RWPE2 (cell line): Measurements from ENCODE around the gene PTPN23.
A peak's percentile ranks its signal among the peaks of the same experiment; 100 is the strongest.

Experiments
- ATAC-seq: fragments of 200-7000 bp; cut with Tn5 transposase; 3 replicates; pipeline ENCODE4 v1.9.1; 2021; ENCODE audit warnings: low read depth
- DNase-seq: peaks from one replicate; pipeline ENCODE4 v3.0.0-alpha.2; 2020; ENCODE audit warnings: low spot score
- H3K27ac ChIP-seq: fragments of 450-650 bp; 2 replicates; pipeline ENCODE4 v1.5.1; 2017; ENCODE audit warnings: mild to moderate bottlenecking; ENCODE audit not compliant: poor library complexity, severe bottlenecking
- H3K27me3 ChIP-seq: fragments of 250-450 bp; sonication (Bioruptor Pico); 2 replicates; pipeline ENCODE4 v1.5.1; 2021; ENCODE audit warnings: mild to moderate bottlenecking, moderate library complexity; ENCODE audit not compliant: insufficient read depth, poor library complexity, severe bottlenecking
- H3K36me3 ChIP-seq: fragments of 250-450 bp; sonication (Bioruptor Pico); 2 replicates; pipeline ENCODE4 v1.5.1; 2020; ENCODE audit warnings: low read depth, mild to moderate bottlenecking, moderate library complexity
- H3K4me1 ChIP-seq: fragments of 250-450 bp; sonication (Bioruptor Pico); 2 replicates; pipeline ENCODE4 v1.5.1; 2021; ENCODE audit warnings: mild to moderate bottlenecking, moderate library complexity; ENCODE audit not compliant: insufficient read depth, poor library complexity, severe bottlenecking
- H3K4me3 ChIP-seq: fragments of 250-450 bp; sonication (Bioruptor Pico); 2 replicates; pipeline ENCODE4 v1.5.1; 2021; ENCODE audit warnings: mild to moderate bottlenecking, moderate library complexity; ENCODE audit not compliant: severe bottlenecking
- H3K9me3 ChIP-seq: fragments of 250-450 bp; sonication (Bioruptor Pico); 2 replicates; pipeline ENCODE4 v1.5.1; 2021; ENCODE audit warnings: mild to moderate bottlenecking, moderate library complexity; ENCODE audit not compliant: severe bottlenecking
- CTCF ChIP-seq: fragments of 450-650 bp; IDR thresholded peaks from one replicate; pipeline ENCODE4 v1.5.1; 2017; ENCODE audit warnings: mild to moderate bottlenecking, moderate library complexity; ENCODE audit not compliant: poor library complexity, severe bottlenecking

The PTPN23 gene

DNA sequence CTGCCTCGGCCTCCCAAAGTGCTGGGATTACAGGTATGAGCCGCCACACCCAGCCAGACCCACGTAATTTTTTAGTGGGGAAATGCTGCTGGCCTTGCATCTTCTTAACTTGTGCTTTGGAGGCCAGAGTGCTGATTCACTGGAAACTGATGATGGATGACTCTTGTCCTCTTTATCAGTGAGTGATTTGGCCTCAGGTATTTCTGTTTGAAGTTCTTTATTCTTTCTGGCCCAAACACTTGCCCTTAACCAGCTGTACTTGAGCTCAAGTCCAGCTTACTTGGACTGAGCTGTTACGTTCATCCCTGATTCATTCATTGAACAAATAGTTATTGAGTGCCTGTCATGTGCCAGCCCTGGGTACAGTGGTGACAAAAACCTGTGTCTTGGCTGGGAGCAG, 4.2 kb downstream of the PTPN23 start:
- DNase-seq, result no peak
- Histone ChIP-seq H3K4me3 (no peak overlapping the region), H3K27ac (no peak overlapping the region), H3K36me3 (peaks cover 11% of the 10 kb centered on the region), H3K27me3 (no peaks in the 10 kb centered on the region), H3K4me1 (no peaks in the 10 kb centered on the region), H3K9me3 (no peaks in the 10 kb centered on the region)
- no peak for TF ChIP-seq CTCF
- no peak for ATAC-seq

GRCh38 chr3:47385796-47386195, 5.0 kb downstream of the PTPN23 start:
- no peak for DNase-seq
- Histone ChIP-seq H3K27me3 (no peaks in the 10 kb centered on the region), H3K9me3 (no peaks in the 10 kb centered on the region), H3K36me3 (peaks cover 11% of the 10 kb centered on the region), H3K27ac (no peak overlapping the region), H3K4me3 (no peak overlapping the region), H3K4me1 (no peaks in the 10 kb centered on the region)
- ATAC-seq, result no peak
- no peak for TF ChIP-seq CTCF

GRCh38 chr3:47392933-47393332, 12.1 kb downstream of the PTPN23 start:
- Histone ChIP-seq H3K36me3 (peaks cover 27% of the 10 kb centered on the region), H3K4me1 (peaks cover 3% of the 10 kb centered on the region), H3K4me3 (no peak overlapping the region), H3K27me3 (no peaks in the 10 kb centered on the region), H3K27ac (no peak overlapping the region), H3K9me3 (no peaks in the 10 kb centered on the region)
- no peak for TF ChIP-seq CTCF
- no peak for ATAC-seq
- DNase-seq, result no peak

GRCh38 chr3:47394140-47394870, 13.5 kb downstream of the PTPN23 start:
- TF ChIP-seq CTCF, result no peak
- H3K4me3 ChIP-seq, result no peak overlapping the region
- no peak overlapping the region for H3K27ac ChIP-seq
- H3K27me3 ChIP-seq, result no peaks in the 10 kb centered on the region
- DNase-seq (no peak), ATAC-seq (peak; percentile 38; the same call in 2 of the 3 replicates)
- H3K9me3 ChIP-seq, result no peaks in the 10 kb centered on the region
- peaks cover 3% of the 10 kb centered on the region for H3K4me1 ChIP-seq
- H3K36me3 ChIP-seq, result peaks cover 19% of the 10 kb centered on the region

GRCh38 chr3:47394881-47395280, 14.1 kb downstream of the PTPN23 start:
- DNase-seq (no peak), ATAC-seq (no peak)
- Histone ChIP-seq H3K36me3 (peaks cover 25% of the 10 kb centered on the region), H3K4me3 (no peak overlapping the region), H3K27me3 (no peaks in the 10 kb centered on the region), H3K9me3 (no peaks in the 10 kb centered on the region), H3K27ac (no peak overlapping the region), H3K4me1 (peaks cover 3% of the 10 kb centered on the region)
- no peak for TF ChIP-seq CTCF
